COLO668 (cell line): Measurements from ENCODE around the gene ABI3.
"Not testable (repeated sequence)": the region's sequence is repeated elsewhere in the genome, so short reads cannot be mapped to it uniquely, and the experiment has no call there.

ENCODE experiments used
- DNase-seq: peaks from one replicate; lab custom pipeline; 2025; ENCODE audit not compliant: unreplicated experiment; lab: John Stamatoyannopoulos, UW

The ABI3 gene, protein sequence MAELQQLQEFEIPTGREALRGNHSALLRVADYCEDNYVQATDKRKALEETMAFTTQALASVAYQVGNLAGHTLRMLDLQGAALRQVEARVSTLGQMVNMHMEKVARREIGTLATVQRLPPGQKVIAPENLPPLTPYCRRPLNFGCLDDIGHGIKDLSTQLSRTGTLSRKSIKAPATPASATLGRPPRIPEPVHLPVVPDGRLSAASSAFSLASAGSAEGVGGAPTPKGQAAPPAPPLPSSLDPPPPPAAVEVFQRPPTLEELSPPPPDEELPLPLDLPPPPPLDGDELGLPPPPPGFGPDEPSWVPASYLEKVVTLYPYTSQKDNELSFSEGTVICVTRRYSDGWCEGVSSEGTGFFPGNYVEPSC

DNA sequence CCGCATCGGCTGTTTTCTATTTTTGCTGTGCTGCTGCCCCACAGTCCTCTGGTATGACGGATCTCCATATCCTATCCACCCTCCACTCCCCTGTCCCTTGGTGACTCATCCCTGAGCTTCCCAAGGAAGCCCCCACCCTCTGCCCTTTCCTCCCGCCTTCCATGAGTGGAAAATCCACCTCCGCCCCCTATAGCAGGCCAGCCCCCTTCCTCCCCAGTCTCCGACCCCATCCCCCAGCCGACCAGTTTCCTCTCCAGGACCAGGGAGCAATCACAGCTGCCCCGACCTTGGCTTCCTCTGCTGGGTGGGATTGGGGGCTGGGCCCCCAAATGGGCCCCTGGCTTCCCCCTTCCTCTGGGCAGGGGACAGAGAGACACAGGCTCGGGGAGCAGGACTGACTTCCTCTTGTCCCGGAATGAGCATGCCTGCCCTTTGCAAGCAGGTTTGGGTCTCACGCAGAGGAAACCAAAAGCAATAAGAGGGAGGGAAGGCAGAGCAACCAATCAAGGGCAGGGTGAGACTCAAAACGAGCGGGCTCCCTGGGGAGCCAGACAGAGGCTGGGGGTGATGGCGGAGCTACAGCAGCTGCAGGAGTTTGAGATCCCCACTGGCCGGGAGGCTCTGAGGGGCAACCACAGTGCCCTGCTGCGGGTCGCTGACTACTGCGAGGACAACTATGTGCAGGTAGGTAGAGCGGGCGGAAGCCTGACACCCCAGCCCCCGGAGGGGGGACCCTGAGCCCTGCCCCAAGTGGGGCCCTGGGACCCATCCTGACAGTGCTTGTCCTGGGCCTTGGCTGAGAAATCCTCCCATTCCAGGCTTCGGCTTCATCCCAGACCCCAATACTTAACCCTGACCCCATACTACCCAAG, at the start of gene ABI3, which contains the start of gene GNGT2:
Gene ABI3 (plus strand): TSS at position 550 of the 872 bp plus-strand sequence. CDS start 18 bp downstream, at position 568.
Gene GNGT2 (minus strand): TSS at position 417 of the 872 bp plus-strand sequence. CDS start 3,152 bp downstream, outside the sequence.
- no peak for DNase-seq

DNA sequence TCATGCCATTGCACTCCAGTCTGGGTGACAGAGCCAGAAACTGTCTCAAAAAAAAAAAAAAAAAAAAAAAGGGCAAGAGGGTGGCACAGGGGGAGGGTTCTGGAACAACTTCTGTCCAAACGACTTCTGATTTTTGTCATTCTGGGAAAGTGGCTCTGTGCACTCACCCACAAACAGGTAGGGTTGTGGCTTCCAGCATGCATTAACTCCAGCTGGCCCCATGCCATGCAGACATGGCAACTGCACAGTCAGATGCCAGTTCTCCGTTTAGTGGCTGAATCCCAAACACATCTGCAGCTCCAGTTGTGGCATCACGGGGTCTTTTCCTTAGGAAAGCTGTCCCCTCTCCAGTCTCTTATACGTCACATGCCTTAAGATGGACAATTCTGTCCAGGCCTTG, 47.6 kb upstream of the ABI3 start:
- no peak for DNase-seq

DNA sequence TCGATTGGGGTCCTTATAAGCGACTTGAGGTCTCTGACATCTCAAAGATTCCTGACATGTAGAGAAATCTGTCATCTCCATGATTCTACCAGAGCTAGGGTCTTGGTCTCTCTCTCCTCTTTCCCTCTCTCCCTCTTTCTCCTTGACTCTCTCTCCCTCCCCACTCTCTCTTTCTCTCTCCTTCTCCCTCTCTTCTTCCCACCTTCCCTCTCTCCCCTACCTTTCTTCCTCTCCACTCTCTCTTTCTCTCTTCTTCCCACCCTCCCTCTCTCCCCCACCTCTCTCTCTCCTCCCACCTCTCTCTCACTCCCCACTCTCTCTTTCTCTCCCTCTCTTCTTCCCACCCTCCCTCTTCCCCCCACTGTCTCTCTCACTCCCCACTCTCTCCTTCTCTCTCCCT, 45.4 kb upstream of the ABI3 start:
- no peak for DNase-seq

DNA sequence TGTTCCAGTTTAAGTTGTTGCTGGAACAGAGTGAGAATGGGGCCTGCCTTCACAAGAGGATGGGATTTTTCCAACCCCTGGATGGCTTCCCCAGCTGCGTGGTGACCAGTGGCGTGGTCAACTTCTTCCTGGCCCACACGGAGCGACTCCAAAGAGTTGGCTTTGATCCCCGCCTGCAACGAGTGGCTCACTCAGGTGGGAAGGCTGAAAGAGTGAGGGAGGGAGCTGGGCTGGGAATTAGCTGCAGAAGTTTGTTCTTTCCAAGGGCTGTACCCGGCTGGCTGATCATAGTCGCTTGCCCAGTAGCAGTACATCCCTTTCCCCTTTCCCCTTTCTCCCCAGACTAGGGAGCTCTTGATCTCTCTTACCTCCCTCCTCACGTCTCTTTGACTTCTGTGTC, 41.8 kb upstream of the ABI3 start:
- DNase-seq, result no peak

DNA sequence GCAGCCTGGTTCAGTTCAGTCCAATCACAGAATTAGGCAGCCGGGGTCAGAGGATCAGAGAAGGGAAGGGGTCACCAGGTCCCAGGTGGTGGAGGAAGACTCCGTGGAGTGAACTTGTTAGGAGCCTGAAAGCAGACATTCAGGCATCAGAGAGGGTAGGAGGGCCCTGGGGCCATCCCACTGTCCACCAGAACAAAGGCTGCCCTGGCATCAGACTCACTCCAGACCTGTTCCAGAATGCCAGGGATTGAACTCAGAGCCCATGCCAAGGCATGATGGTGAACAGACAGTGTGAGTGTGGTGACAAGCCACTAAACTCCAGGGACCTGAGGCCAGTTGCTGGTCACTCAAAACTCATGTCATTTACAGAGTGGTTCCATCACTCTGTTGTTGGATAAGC, 40.3 kb upstream of the ABI3 start:
- DNase-seq, result no peak

DNA sequence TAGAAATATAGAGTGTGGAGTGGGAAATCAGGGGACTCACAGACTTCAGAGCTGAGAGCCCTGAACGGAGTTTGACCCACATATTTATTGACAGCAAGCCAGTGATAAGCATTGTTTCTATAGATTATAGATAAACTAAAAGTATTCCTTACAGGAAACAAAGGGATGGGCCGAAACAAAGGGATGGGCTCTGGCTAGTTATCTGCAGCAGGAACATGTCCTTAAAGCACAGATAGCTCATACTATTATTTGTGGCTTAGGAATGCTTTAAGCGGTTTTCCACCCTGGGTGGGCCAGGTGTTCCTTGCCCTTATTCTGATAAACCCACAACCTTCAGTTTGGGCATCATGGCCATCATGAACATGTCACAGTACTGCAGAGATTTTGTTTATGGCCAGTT, 39.8 kb upstream of the ABI3 start:
- DNase-seq, result not testable (repeated sequence)

DNA sequence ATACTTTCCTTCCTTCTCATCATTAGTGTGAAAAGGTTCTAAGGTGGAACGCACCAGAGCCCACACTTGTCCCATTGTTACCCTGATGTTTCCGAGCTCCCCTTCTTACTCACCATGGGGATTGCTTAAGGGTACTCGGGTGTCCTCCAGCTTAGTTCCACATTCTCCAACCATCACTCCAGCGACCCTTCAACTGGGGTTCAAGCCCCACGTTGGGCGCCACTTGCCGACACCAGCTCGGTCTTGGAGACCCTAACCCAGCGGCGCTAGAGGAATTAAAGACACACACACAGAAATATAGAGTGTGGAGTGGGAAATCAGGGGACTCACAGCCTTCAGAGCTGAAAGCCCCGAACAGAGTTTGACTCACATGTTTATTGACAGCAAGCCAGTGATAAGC, 34.5 kb upstream of the ABI3 start:
- DNase-seq, result not testable (repeated sequence)

DNA sequence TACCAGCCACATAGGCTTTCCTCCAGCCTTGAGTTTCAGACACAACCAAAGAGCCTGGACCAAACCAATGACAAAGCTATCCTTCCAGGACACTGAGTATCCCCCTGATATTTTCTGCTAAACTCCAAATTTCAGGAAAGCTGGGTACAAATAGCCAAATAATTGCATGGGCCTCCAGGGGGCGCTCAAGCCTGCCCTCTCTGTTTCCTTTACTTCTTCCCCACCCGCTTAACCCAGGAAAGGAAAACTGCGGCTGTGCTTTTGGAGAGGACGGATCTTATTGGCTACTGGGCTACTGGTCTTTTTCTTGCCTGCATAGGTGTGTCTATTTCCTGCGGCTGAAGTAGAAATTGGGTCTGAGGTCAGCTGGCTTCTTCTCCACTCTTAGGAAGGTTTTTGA, 30.2 kb upstream of the ABI3 start:
- DNase-seq, result peak; percentile 19

DNA sequence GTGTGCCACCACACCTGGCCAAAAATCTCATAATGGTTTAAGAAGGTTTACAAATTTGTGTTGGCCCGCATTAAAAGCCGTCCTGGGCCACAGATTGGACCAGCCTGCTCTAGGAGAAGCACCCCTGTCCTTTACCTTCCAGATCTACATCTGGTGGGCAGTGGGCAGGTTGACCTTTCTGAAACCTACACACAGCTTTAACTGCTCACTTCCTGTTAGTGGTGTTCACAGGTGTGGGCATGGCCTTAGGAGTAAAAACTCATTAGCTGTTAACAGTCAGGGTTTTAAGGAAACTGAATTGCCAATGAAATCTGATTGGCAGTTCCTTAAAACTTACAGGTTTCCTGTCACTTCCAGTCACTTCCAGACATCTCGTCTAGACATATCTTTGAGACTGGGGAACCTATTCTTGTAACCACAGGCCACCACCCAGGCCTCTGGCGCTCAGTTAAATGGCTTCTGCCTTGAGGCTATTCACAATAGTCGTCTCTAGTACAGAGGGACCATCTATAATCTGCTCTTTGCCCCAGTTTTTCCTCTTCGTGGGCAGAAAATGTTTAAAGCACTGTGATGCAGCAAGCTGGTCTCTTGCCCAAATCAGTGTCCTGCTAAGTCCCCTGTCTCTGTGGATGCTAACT, 29.4 kb upstream of the ABI3 start:
- DNase-seq, result no peak

DNA sequence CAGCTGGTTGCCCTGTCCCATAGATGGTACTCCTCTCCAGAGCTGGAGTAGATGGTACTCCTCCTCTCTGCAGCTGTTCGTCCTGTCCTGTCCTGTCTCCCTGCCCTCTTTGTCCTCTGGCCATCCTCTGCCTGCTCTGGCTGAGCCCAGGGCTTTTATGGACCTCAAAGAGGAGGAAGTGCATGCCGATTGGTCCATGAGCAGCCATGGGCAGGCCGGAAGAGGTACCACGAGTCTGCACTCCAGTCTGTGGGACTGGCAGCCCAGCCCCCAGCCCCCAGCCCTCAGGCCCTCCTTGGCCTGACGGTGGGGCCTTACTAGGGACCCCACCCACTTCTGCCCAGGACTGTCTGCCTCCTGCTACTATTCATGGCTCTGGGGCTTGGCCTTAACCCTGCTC, 27.2 kb upstream of the ABI3 start:
- no peak for DNase-seq

DNA sequence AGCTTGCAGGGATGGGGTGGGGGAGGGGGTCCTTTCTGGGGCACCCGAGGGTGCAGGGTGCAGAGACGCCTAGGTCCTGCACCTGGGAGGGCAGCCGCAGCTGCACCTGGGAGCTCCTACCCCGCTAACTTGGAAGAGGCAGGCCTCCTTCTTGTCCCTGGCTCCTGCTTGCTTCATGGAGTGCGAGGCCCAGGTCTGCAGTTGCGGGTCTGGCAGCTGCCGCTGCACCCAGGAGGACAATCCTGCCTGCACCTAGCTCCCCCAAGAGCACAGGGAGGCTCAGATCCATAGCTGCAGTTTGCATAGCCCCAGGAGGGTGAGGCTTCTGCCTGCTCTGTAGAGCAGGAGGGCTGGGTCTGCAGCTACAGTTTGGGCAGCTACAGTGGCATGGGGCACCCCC, 26.7 kb upstream of the ABI3 start:
- no peak for DNase-seq

DNA sequence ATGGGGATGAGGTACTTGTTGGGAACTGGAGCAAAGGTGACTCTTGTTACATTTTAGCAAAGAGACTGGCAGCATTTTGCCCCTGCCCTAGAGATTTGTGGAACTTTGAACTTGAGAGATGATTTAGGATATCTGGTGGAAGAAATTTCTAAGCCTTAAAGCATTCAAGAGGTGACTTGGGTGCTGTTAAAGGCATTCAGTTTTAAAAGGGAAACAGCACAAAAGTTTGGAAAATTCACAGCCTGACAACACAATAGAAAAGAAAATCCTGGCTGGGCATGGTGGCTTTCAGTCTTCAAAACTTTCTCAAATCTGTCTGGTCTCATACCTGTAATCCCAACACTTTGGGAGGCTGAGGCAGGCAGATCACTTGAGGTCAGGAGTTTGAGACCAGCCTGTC, 26.0 kb upstream of the ABI3 start:
- DNase-seq, result not testable (repeated sequence)

DNA sequence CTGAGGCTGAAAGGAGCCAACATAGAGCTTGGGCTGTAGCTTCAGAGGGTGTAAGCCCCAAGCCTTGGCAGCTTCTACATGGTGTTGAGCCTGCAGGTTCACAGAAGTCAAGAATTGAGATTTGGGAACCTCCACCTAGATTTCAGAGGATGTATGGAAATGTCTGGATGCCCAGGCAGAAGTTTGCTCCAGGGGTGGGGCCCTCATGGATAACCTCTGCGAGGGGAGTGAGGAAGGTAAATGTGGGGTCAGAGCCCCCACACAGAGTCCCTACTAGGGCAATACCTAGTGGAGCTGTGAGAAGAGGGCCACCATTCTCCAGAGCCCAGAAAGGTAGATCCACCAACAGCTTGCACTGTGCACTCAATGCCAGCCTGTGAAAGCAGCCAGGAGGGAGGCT, 25.1 kb upstream of the ABI3 start:
- not testable (repeated sequence) for DNase-seq

DNA sequence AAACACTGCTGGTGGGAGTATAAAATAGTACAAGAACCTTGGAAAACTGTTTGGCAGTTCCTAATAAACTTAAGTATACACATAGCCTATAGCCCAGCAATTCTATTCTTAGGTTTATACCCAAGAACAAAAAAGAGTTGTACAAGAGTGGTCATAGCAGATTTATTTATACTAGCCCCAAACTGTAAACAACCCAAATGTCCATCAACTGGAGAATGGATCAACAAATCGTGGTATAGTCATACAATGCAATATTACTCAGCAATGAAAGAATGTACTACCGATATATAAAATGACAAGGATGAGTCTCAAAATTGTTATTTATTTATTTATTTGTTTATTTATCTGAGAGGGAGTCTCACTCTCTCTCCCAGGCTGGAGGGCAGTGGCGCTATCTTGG, 23.2 kb upstream of the ABI3 start:
- DNase-seq, result no peak

DNA sequence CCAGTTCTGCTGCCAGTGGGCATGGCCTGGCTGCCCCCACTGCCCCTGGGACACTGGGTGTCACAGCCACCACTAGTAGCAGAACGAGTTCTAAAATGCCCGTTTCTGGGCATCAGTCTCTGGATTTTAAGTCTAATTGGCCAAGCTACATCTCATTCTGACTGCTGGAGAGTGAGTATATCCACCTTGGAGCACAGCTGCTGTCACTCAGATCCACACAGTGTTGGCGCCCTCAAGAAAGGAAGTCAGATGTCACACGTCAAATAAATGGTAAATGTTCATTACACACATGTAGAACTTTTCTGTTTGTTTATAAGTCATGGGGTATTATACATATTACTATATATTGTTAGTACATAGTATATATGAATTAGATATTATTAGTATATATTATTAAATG, 19.6 kb upstream of the ABI3 start:
- DNase-seq, result no peak

DNA sequence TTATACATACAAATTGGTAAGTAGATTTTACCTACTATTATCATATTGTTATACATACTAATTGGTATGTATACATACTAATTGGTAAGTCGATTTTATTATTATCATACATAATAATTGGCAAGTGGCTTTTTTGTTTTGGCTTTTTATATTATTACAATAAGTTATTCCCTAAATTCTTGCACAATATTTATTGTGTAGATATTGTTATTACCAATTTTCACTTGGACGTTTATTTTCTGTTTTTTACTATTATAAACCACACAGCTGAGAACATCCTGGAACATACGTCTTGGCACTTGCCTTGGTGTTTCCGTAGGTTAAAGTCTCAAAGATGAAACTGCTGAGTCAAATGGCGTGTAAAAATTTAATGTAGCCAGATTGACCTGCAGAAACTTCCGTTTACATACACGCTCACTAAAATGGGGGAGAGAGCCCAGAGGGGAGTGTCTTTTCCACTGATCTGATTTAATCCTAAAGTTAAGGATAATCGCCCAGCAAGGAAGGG, 19.0 kb upstream of the ABI3 start:
- no peak for DNase-seq

DNA sequence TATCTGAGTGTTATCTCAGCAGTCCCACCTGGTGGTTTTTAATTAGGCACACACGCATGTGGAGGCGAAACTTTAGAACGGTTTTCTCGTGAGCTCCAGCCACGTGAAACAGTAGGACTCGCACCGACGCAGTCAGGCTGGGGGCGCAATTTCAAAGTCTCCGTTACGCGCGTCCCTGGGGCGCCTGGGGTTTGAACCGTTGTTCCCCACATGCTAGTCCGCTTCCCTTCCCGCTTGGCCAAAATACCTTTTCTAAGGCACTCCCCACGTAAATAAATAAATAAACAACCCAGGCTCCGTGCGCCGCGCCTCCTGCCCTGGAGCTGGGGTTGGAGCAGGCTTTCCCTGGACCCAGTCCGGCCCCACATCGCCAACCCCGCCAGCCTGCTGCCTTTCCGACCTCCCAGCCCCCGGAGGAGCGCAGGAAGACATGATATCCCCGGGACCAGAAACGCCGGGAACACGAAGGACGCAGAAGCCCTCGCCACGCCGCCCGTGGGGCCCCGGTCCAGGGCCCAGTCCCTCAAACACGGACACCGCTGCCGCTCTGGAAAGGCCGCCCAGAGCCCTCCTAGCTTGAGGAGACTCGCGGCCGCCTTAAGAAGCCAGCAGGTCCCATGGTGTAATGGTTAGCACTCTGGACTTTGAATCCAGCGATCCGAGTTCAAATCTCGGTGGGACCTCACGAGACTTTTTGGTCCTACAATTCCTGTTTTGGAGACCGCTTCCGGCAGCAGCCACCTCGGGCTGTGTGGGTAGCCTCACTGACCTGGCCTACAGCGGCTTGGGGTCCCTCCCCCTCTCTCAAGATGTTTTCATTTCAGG, 18.4 kb upstream of the ABI3 start:
- DNase-seq, result peak; percentile 78

DNA sequence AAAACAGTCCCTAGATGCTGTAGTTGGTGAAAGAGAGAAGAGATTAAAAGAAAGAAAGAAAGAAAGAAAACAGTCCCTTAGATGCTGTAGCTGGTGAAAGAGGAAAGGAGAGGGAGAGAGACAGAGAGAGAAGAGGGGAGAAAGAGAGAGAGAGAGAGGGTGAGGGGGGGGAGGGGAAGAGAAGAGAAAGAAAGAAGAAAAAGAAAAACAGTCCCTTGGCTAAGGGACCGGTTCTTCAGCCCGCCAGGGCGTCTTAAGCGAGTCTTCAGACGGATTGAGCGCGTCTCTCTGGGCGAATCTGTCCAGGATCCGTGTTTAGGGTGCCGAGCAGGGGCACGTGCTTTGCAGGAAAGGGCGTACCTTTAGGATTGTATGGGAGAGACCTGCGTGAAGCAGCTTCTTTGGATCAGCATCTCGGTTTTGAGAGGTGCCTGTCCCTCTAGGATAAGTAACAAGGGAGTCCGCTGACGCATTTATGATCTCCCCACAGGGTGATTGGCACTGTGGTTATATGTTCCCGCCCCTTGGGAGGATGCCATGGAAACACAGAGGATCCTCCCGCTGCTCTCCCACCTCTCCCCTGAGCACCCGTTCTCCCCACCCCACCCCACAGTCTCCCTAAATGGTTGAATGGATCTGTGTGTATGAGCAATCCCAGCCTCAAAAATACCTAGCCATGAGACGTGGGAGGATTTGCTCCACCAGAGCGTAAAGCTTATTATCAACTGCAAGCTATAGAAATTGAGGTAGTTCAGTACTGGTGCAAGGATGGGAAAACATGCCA, 16.8 kb upstream of the ABI3 start:
- no peak for DNase-seq

DNA sequence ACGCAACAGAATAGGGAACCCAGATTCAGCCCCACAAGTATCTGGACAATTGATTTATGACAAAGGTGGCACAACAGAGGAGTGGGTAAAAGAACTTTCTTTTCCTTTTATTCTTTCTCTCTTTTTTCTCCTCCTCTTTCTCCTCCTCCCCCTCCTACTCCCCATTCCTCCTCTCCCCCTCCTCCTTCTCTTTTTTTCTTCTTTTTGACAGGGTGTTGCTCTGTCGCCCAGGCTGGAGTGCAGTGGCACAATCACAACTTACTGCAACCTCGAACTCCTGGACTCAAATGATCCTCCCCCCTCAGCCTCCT, 16.3 kb upstream of the ABI3 start:
- DNase-seq, result no peak

DNA sequence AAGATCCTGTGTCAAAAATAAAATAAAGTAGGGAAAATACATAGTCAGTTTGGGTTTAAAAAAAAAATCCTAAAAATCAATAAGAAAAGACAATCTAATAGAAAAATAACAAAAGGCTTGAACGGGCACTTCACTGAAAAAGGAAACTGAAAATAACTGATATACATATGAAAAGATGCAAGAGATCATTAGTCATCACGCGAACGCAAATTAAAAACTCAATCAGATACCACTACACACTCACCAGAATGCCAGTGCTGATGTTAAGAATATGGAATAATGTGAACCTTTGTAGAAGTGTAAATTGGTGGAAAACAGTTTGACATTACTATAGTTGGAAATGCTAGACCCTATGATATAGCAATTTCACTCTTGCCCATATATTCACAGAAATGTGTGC, 14.8 kb upstream of the ABI3 start:
- no peak for DNase-seq
